ENCODE measurements around the gene CEP135.
"Not testable (repeated sequence)": the region's sequence is repeated elsewhere in the genome, so short reads cannot be mapped to it uniquely, and the experiment has no call there.

CEP135 gene

DNA sequence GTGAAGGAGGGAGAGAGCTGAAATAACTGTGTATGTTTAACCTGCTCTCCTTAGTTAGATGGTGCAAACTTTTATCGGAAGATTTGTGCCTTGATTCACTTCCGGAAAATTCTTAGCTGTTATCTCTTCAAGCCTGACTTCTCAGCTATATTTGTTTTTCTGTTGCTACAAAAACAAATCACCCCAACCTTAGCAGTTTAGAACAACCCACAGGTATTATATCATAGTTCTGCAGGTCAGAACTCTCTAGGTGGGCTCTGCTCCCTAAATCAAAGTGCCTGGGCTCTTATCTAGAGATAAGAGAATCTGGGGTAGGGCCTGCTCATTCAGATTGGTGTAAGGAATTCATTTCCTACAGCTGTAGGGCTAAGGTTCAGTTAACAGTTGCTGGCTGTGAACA, 15.1 kb upstream of the CEP135 start:
- ATAC-seq: no peak
- TF ChIP-seq PPARA (CRISPR knock-in tag; IDR thresholded peaks at IDR 0.05; ENCODE audit: borderline replicate concordance) (no peak), BACH2 (CRISPR knock-in tag; IDR thresholded peaks at IDR 0.05; ENCODE audit: borderline replicate concordance) (no peak), ZFP30 (CRISPR knock-in tag; IDR thresholded peaks at IDR 0.05) (no peak), ZNF565 (CRISPR knock-in tag; conservative IDR thresholded peaks at IDR 0.05; ENCODE audit: low read depth) (no peak), ISL1 (CRISPR knock-in tag; IDR thresholded peaks at IDR 0.05) (no peak)

DNA sequence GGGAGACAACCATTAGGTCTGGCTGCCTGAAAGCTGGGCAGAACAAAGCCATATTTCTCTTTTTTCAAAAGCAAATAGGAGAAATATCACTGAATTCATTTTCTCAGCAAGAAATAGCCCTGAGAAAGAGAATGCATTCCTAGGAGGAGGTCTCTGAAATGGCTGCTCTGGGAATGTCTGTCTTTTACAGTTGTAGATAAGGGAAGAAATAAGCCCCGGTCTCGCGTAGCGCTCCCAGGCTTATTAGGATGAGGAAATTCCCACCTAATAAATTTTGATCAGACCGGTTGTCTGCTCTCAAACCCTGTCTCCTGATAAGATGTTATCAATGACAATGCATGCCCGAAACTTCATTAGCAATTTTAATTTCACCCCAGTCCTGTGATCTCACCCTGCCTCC, 12.8 kb upstream of the CEP135 start:
- ATAC-seq: not testable (repeated sequence)

DNA sequence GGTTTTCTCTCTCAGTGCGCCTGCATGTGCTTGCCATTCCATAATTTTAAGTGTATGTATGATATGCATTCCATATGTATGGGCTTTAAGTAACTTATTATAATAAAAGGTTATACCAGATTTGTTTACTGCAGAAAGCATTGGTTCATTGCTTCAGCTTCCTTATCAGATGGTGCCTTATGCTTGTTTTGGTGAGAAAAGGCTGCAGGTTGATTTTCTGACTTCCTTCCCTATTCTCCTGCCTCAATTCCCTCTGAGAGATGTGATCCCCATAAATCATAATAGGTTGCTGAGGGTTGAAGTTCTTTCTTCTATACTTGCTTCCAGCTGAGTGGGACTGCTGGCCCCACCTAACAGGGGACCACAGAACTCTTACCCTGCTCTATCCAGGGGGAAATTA, 10.3 kb upstream of the CEP135 start:
- TF ChIP-seq OSR1 (CRISPR knock-in tag; IDR thresholded peaks at IDR 0.05) (no peak), SNAI2 (CRISPR knock-in tag; IDR thresholded peaks at IDR 0.05) (no peak), CSDC2 (CRISPR knock-in tag; IDR thresholded peaks at IDR 0.05) (no peak), TCF4 (CRISPR knock-in tag; IDR thresholded peaks at IDR 0.05; ENCODE audit: borderline replicate concordance) (no peak), TOX (CRISPR knock-in tag; IDR thresholded peaks at IDR 0.05; ENCODE audit: borderline replicate concordance) (no peak), BACH2 (CRISPR knock-in tag; IDR thresholded peaks at IDR 0.05; ENCODE audit: borderline replicate concordance) (no peak), PPARA (CRISPR knock-in tag; IDR thresholded peaks at IDR 0.05; ENCODE audit: borderline replicate concordance) (no peak), ESRRG (CRISPR knock-in tag; IDR thresholded peaks at IDR 0.05) (no peak)
- TF ChIP-seq, protein P1, sequence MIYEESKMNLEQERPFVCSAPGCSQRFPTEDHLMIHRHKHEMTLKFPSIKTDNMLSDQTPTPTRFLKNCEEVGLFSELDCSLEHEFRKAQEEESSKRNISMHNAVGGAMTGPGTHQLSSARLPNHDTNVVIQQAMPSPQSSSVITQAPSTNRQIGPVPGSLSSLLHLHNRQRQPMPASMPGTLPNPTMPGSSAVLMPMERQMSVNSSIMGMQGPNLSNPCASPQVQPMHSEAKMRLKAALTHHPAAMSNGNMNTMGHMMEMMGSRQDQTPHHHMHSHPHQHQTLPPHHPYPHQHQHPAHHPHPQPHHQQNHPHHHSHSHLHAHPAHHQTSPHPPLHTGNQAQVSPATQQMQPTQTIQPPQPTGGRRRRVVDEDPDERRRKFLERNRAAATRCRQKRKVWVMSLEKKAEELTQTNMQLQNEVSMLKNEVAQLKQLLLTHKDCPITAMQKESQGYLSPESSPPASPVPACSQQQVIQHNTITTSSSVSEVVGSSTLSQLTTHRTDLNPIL (CRISPR knock-in tag; IDR thresholded peaks at IDR 0.05; ENCODE audit: low read depth): no peak
- no peak for ATAC-seq

DNA sequence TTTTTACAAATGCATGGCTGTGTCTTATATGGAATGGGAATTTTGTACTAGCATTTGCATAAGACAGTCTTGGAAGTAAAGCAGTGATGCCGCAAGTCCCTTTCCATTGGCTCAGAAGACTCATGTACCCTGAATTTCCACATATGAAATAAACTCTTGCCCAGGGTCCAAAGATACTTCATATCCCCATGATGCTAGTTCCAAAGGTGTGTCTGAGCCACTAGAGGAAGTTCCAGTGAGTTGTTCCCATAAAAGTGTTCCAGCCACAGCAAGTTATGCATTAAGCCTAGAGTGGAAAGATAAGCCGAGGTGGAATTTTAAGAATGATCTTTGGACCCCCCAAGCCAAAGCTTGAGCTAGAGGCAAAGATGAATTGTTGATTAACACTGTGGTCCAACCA, 9.3 kb upstream of the CEP135 start:
- no peak for TF ChIP-seq TOX (CRISPR knock-in tag; IDR thresholded peaks at IDR 0.05; ENCODE audit: borderline replicate concordance)
- TF ChIP-seq CSDC2 (CRISPR knock-in tag; IDR thresholded peaks at IDR 0.05): no peak
- TF ChIP-seq SNAI2 (CRISPR knock-in tag; IDR thresholded peaks at IDR 0.05): no peak
- no peak for TF ChIP-seq PPARA (CRISPR knock-in tag; IDR thresholded peaks at IDR 0.05; ENCODE audit: borderline replicate concordance)
- no peak for TF ChIP-seq ZNF70 (CRISPR knock-in tag; IDR thresholded peaks at IDR 0.05)
- TF ChIP-seq OSR1 (CRISPR knock-in tag; IDR thresholded peaks at IDR 0.05): no peak
- no peak for TF ChIP-seq ZFP3 (CRISPR knock-in tag; IDR thresholded peaks at IDR 0.05)
- ATAC-seq: no peak

DNA sequence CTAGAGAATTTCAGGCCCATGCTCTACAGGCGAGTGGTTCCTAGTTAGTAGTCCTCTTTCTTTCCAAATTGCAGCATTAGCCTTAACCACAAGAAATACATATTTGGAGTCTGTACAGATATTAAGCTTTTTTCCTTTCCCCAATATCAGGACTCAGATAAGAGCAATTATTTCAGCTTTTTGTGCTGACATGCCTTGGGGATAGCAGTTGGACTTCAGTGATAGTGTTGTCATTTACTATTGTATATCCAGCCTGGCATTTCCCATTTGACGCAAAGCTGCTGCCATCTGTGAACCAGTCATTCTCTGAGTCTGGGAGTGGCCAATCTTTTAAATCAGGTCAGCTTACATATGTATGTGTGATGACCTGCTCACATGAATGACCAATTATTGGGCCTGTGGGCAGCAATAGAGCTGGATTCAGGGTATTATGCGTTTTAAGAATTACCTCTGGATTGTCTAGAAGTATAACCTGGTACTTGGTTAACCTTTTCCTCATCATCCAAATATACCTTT, 6.8 kb upstream of the CEP135 start:
- TF ChIP-seq, protein P2, sequence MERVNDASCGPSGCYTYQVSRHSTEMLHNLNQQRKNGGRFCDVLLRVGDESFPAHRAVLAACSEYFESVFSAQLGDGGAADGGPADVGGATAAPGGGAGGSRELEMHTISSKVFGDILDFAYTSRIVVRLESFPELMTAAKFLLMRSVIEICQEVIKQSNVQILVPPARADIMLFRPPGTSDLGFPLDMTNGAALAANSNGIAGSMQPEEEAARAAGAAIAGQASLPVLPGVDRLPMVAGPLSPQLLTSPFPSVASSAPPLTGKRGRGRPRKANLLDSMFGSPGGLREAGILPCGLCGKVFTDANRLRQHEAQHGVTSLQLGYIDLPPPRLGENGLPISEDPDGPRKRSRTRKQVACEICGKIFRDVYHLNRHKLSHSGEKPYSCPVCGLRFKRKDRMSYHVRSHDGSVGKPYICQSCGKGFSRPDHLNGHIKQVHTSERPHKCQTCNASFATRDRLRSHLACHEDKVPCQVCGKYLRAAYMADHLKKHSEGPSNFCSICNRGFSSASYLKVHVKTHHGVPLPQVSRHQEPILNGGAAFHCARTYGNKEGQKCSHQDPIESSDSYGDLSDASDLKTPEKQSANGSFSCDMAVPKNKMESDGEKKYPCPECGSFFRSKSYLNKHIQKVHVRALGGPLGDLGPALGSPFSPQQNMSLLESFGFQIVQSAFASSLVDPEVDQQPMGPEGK (CRISPR knock-in tag; IDR thresholded peaks at IDR 0.05; ENCODE audit: borderline replicate concordance): no peak
- no peak for TF ChIP-seq PPARA (CRISPR knock-in tag; IDR thresholded peaks at IDR 0.05; ENCODE audit: borderline replicate concordance)
- TF ChIP-seq ESRRG (CRISPR knock-in tag; IDR thresholded peaks at IDR 0.05): no peak
- TF ChIP-seq ZNF8 (CRISPR knock-in tag; IDR thresholded peaks at IDR 0.05): no peak
- no peak for TF ChIP-seq ISL1 (CRISPR knock-in tag; IDR thresholded peaks at IDR 0.05)
- TF ChIP-seq, protein P3, sequence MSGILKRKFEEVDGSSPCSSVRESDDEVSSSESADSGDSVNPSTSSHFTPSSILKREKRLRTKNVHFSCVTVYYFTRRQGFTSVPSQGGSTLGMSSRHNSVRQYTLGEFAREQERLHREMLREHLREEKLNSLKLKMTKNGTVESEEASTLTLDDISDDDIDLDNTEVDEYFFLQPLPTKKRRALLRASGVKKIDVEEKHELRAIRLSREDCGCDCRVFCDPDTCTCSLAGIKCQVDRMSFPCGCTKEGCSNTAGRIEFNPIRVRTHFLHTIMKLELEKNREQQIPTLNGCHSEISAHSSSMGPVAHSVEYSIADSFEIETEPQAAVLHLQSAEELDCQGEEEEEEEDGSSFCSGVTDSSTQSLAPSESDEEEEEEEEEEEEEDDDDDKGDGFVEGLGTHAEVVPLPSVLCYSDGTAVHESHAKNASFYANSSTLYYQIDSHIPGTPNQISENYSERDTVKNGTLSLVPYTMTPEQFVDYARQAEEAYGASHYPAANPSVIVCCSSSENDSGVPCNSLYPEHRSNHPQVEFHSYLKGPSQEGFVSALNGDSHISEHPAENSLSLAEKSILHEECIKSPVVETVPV (CRISPR knock-in tag; IDR thresholded peaks at IDR 0.05): no peak
- TF ChIP-seq ZNF70 (CRISPR knock-in tag; IDR thresholded peaks at IDR 0.05): no peak
- TF ChIP-seq, protein P1 (CRISPR knock-in tag; IDR thresholded peaks at IDR 0.05; ENCODE audit: low read depth): no peak
- TF ChIP-seq, protein P4, sequence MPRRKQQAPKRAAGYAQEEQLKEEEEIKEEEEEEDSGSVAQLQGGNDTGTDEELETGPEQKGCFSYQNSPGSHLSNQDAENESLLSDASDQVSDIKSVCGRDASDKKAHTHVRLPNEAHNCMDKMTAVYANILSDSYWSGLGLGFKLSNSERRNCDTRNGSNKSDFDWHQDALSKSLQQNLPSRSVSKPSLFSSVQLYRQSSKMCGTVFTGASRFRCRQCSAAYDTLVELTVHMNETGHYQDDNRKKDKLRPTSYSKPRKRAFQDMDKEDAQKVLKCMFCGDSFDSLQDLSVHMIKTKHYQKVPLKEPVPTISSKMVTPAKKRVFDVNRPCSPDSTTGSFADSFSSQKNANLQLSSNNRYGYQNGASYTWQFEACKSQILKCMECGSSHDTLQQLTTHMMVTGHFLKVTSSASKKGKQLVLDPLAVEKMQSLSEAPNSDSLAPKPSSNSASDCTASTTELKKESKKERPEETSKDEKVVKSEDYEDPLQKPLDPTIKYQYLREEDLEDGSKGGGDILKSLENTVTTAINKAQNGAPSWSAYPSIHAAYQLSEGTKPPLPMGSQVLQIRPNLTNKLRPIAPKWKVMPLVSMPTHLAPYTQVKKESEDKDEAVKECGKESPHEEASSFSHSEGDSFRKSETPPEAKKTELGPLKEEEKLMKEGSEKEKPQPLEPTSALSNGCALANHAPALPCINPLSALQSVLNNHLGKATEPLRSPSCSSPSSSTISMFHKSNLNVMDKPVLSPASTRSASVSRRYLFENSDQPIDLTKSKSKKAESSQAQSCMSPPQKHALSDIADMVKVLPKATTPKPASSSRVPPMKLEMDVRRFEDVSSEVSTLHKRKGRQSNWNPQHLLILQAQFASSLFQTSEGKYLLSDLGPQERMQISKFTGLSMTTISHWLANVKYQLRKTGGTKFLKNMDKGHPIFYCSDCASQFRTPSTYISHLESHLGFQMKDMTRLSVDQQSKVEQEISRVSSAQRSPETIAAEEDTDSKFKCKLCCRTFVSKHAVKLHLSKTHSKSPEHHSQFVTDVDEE (CRISPR knock-in tag; IDR thresholded peaks at IDR 0.05): no peak
- TF ChIP-seq ZFP30 (CRISPR knock-in tag; IDR thresholded peaks at IDR 0.05): no peak
- no peak for TF ChIP-seq CSDC2 (CRISPR knock-in tag; IDR thresholded peaks at IDR 0.05)
- no peak; the same call in 2 of the 3 replicates for ATAC-seq

Measured in SK-N-SH treated with all-trans-retinoic acid at 6 μM for 48 hours (cell line).